T47D (cell line): ENCODE results near the gene ASAP2.

Experiments used
- DNase-seq, 2 experiments: peaks; one replicate each; pipeline versions ENCODE4 v3.0.0 to v3.0.0-alpha.2; 2011 to 2012; ENCODE audit warnings: low read depth in 1 of 2, low spot score in 1 of 2
- JUND ChIP-seq: IDR thresholded peaks from 2 replicates; pipeline ENCODE4 v1.6.1; 2012; ENCODE audit warnings: low read depth
- in situ Hi-C: cut with HindIII; loops from 2 replicates; pipeline ENCODE4 v1.10.0; 2016; ENCODE audit warnings: low sequenced_read_pairs, low pct_unique_long_range_greater_than_20kb

The ASAP2 gene

DNA sequence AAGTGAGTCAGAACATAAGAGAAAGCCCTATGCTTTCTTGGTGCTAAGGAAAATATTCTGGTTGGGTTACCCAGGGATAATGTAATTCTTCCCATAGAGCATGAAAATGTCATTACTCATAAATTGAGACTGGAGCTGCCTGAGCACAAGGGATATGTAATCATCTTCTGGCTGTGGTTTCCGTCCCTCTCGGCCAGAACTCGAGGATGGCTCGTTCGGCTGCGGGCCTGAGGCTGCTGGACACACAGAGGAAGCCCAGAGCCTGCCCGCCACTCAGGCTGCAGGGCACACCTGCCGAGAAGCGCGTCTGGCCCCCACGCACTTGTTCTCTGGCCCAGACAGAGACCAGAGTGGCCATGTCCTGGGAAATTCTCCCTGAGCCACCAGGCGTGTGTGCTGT, 104.9 kb downstream of the ASAP2 start:
- TF ChIP-seq JUND, result no peak
- DNase-seq, result no peak
- in situ Hi-C loops, result no loop called here

DNA sequence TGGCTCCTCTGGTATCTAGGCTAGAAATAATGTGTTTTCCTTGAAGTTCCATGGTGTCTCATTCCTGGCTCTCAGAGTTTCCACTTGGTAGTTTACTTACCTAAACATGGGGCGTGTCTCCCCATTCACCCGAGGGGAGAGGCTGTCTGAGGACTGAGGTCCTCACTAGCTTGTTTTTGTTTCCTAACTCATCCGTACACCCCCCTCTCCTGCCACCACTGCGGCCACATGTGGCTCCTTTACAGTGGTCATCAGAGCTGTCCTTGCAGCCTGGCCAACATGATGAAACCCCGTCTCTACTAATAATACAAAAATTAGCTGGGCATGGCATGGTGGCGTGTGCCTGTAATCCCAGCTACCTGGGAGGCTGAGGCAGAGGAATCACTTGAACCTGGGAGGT, 106.0 kb downstream of the ASAP2 start:
- in situ Hi-C loops, result no loop called here
- DNase-seq, result no peak
- TF ChIP-seq JUND, result no peak

DNA sequence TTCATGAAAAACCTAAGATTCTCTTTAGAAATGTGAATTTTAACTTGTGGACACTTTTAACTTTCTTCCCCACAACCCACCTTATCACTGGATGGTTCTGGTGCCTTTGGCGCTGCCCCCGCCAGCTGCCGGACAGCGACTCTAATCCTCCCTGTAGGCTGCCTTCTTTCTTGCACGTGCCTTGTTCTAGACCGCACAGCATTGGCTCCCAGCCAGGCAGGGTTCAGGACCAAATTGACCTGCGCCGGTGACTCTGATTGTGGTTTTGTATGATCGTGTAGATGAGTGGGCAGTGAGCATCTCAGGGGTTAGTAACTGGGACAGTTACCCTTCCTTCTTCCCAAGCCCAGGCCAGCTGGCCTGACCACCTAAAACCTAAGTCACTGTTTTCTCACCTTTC, 106.8 kb downstream of the ASAP2 start:
- in situ Hi-C loops, result no loop called here
- no peak for TF ChIP-seq JUND
- no peak for DNase-seq

DNA sequence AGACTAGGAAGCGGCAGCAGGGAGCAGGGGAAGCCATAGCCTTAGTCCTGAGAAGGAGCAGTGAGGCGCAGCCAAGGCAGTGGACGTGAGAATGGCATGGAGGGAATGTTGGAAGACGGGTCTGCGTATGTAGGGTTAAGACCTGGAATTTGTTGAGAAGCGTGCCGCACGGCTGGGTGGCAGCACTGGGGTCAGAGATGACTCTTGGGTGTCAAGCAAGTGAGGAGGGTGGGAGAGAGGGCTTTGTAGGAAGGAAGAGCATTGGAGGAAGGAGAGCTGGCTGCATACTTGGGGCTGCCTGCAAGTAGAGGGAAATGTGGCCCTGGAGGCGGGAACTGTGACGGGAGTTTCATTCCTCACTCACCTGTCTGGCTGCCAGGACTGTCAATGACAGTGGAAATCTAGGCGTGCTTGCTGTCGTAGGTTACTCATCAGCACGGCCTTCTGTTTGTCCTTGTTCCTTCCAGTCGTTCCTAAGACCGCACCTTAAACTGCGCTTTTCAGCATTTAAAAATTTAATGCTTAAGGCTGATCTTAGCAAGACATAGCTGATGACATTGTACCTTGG, 108.8 kb downstream of the ASAP2 start:
- DNase-seq, result no peak
- no peak for TF ChIP-seq JUND
- in situ Hi-C loops, result no loop called here

DNA sequence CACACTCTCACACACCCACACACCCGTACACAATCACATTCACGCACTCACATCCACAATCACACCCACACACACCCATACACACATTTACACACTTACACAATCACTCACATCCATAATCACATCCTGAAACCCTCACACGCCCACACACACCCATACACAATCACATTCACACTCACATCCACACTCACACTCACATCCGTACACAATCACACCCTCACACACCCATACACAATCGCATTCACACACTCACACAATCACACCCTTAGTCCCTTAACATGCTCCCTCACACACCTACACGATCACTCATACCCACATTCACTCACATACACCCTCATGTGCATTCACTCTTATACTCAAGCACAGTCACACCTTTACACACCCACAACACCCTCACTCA, 110.9 kb downstream of the ASAP2 start:
- no peak for TF ChIP-seq JUND
- DNase-seq, result no peak
- in situ Hi-C loops, result no loop called here

DNA sequence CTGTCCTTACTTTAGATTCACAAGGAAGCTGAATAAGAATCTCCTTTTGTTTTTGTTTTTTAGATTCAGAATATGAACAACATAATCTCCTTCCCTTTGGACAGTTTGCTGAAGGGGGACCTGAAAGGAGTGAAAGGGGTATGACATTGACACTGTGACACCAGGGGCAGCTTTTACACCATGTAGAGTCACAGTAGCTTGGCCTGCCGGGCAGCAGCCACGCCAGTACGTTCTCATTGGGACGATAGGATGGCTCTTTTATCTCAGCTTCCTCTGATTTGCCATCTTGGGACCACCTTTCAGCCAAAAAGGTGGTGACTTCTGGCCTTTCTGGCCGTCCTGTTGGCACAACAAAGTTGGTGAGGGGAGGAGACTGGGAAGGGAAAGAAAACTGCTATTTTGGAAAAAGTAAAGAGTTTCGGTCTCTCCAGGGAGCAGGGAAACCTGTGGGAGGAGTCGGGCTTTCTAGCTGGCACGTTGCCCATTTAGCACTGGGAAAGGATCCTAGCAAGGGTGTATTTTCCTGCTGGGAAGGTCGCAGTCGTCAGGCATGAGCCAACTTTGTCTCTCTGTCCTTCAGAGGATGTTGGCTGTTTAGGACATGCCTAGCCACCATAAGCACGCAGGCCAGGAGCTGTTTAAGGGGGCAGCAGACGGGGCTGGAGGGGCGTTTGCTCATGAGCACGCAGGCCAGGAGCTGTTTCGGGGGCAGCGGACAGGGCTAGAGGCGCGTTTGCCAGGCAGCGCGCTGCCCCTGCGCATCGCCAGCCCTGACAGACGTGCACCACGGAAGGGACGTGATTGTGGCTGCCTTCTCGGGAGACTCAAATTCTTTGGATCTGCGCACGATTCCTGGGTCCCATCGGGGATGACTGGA, 112.1 kb downstream of the ASAP2 start:
- TF ChIP-seq JUND, result no peak
- in situ Hi-C loops, result no loop called here
- DNase-seq, result no peak

DNA sequence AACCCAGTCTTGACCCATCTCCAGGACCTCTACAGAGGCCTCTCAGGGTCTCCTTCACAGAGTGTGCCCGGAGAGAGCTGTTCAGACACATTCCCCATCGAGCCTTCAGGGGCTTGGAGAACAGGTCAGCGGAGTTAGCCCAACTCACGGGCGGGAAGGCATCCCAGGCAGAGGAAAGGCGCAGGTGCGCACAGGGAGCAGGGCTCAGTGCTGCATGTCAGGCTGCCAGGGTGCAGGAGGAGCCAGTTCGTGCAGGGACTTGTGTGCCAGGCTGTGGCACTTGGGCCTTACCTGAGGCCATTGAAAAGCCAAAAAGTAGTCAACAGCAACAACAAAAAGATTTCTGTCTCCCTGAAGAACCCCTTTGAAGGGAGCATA, 112.7 kb downstream of the ASAP2 start:
- no peak for TF ChIP-seq JUND
- in situ Hi-C loops, result no loop called here
- no peak for DNase-seq

DNA sequence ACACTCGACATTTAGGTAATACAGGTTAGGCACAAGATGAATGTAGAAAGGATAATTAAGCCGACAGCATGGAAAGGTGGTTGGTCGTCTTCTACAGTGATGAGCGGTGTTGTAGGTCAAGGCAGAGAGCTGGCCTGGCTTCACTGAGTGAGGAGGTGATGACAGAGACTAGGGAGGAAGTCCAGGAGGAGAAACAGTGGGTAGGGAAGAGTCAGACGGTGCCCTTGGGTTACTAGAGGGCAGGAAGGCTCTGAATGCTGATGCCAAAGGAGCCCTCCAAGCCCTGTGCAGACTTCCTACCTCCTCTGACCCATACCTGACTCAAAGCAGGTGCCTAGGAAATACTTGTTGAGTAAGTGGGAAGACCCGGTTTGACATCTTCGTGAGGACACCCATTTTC, 116.0 kb downstream of the ASAP2 start:
- in situ Hi-C loops, result no loop called here
- no peak for TF ChIP-seq JUND
- no peak for DNase-seq

DNA sequence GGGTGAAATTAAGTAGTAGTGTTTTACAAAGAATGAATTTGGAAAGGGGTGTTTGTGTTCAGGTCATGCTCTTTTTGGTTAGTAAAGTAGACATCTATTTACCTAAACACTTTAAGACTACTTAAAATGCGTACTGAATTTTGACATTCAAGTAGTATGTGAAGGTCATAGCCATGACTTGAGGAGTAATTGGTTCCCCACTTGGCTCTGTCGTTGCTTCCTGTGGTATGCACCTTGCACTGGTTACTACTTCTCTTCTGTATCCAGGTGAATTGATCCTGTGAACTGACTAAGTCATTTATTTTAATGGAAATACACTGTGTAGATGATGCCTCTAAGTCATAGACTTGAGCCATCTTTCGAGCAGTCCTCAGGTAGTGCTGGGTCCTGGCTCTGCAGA, 118.8 kb downstream of the ASAP2 start:
- DNase-seq, result no peak
- TF ChIP-seq JUND, result no peak
- in situ Hi-C loops, result no loop called here

DNA sequence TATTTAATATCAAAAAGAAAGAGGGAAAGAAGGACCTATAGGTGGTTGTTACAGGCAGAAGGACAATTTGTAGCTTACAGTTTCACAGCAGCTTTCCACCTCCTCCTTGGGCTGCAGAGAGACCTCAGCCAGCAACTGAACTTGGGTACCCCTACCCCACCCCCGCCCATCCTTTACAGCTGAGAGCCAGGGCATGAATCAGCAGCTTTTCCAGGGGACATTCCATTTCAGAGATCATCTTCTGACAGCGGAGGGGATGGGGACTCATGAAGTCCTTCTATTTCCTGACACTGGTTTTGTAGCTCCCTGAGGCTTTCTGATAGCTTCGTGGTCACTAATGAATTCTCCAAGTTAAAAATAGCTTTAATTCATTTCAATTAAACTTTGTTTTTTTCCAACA, 120.4 kb downstream of the ASAP2 start:
- in situ Hi-C loops, result no loop called here
- no peak for TF ChIP-seq JUND
- no peak for DNase-seq

DNA sequence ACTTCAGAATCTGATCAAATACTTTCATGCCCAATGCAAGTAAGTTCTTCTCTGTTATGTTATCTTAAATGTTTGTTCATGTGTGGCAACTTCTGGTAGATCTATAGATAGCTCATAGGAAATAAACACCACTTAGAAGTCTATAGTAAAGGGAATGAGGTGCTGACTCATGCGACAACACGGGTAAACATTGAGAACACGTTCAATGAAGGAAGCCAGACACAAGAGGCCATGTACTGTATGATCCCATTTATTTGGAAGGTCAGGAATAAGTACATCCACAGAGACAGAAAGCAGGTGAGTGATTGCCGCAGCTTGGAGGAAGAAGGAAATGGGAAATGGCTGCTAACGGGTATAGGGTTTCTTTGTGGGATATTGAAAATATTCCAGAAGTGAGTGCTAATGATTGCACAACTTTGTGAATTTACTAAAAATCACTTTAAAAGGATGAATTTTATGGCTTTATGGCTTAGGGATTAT, 121.3 kb downstream of the ASAP2 start:
- in situ Hi-C loops, result no loop called here
- DNase-seq, result no peak
- TF ChIP-seq JUND, result no peak

DNA sequence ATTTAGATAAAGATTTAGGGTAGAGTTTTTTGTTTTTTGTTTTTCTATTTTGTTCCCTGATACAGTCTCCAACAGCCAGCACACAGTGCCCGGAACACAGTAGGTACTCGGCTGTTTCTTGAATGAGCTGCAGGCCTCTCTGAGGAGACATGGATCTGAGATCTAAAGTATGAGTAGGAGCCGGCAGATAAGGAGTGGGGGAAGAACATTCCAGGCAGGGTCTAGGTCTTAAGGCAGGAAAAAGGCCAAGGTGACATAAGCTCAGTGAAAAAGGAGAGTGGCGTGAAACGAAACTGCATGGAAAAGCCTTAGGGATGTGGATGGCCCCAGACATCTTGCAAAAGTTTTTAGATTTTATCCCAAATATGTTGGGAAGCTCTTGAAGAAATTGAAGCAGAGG, 122.3 kb downstream of the ASAP2 start:
- no peak for DNase-seq
- in situ Hi-C loops, result no loop called here
- TF ChIP-seq JUND, result no peak

DNA sequence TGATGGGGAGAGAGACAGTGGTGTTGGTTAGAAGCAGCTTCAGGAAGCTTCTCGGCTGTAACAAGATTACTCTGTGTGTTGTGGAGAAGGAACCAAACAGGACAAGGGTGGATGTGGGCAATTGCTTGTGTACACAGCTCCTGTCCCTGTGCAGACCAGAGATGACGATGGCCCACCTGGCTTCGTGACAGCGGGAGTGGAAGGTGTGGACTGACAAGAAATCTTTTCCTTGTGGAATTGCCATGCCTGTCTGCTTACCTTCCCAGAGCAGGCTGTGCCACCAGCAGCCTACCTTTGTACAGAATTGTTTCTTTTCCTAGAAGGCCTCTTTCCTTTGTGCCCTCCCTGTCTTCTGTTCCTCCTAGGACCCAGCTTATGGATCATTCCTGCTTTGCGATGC, 122.9 kb downstream of the ASAP2 start:
- in situ Hi-C loops, result no loop called here
- DNase-seq, result no peak
- TF ChIP-seq JUND, result no peak
